Measurements from ENCODE around the gene CASK.

Gene CASK

DNA sequence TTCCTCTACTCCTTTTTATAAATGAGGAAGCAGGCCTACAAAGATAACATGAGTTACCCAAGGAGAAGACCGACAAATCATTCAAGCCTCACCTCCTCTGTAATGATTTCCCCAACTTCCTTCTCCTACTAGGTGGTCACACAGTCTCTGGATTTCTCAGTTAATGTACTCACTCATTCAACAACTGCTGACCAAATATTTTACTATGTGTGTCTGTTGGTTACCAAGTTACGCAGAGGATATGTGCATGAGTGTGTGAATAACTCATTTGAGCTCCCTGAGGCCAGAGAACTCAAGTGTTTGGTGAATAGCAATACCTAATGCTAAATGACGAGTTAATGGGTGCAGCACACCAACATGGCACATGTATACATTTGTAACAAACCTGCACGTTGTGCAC, 10.4 kb downstream of the CASK start:
- no peak for DNase-seq

DNA sequence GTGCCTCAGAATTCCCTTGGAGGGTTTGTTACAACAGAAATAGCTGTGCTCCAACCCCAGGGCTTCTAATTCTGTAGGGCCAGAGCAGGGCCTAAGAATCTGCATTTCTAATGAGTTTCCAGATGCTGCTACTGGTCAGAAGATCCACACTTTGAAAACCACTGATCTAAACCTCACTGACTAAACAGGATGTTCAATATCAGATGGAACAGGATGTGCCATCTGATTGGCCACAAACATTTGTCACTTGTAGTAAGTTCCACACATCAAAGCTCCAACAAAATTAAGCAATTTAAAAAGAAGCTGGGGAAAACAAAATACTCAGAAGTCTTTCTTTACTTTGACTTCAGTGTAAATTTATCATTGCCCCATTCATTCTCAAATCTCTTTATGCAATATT, 14.3 kb downstream of the CASK start:
- DNase-seq, result no peak

DNA sequence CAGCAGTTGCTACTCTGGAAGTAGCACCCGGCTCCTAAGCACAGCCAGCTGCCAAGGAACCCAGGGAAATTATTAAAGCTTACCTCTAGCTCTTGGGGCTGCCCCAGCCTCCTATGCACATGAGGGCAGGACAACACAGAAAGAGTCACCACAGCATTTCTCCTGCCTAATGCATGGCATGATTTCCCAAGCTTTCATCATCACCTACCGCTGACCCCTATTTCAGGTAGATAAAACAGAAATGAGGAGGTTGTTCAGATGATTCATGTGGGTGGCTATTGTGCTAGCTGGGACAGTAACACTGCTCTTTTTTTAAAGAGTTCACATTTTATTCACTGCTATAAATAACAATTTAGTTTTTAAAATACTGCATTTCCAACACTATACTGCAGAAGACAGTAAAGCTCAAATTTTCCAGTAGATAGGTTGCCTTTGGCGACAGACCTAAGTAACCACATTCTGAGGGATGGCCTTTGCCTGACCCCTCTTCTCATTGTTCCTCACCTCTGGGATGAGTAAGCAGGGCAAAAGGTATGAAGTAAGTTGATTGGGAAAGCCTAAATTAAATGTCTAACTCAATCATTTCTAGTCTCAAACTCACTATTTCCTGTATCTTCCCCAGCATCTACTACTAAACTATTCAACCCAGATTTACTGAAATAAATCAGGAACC, 16.7 kb downstream of the CASK start:
- no peak for DNase-seq

DNA sequence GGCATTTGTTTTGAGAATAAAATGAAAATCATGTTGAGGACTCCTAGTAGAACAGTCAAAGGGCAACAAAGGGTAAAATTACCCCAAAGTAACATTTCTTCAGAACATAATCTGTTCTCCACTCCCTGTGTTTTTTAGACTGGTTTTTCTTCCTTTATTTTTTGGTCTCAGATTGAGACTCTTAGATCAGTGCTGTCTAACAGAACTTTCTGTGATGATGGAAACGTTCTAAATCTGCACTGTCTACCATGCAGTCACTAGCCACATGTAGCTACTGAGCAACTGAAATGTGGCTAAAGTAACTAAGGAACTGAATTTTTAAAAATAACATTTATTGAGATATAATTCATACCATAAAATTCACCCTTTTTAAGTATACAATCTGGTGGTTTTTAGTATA, 19.8 kb downstream of the CASK start:
- no peak for DNase-seq

DNA sequence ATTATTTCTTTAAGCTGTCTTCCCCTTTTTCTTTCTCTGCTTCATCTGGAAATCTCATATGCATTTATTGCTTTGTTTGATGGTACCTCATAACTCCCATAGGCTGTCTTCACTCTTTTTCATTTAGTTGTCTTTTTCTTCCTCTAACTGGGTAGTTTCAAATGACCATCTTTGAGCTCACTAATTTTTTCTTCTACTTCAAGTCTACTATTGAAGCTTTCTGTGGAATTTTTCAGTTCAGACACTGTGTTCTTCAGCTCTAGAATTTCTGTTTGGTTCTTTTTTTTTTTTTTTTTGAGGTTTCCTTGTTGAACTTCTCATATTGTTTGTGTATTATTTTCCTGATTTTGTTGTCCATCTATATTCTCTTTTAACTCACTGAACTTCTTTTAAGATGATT, 23.0 kb downstream of the CASK start:
- no peak for DNase-seq

DNA sequence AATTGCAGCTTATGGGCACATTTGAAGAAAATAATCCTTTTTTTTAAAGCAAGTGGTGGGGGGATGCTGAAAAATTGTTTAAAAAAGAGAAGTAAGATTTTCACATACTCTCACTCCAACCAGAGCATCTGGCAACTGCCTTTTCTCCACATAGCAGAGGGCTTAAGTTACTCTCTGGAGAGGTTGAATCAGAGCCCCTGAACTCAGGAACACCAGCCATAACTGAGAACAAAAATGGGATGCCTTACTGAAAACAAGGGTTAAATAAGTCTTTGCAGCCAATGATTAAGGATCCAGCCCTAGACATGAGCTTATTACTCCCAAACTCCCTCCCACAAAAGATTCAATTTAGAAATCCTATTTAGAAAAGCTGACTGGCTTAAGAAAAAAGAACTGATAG, 27.5 kb downstream of the CASK start:
- DNase-seq, result no peak

DNA sequence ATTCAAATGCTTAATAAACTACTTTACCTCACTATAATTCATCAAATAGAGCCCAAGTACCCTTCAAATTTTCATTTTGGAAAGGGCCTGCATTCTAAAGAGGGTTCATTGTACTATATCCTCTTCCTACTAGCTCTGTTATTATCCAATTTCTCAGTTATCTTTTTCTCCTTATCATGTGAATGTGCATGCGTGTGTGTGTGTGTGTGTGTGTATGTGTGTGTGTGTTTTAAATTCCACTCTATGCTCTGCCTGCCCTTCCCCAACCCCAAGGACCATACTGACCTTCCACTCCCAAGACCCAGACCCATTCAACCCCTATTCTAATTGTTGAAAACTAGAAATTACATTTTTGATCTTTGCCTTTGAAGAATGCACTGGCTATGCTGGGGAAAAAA, 33.3 kb downstream of the CASK start:
- DNase-seq, result no peak

DNA sequence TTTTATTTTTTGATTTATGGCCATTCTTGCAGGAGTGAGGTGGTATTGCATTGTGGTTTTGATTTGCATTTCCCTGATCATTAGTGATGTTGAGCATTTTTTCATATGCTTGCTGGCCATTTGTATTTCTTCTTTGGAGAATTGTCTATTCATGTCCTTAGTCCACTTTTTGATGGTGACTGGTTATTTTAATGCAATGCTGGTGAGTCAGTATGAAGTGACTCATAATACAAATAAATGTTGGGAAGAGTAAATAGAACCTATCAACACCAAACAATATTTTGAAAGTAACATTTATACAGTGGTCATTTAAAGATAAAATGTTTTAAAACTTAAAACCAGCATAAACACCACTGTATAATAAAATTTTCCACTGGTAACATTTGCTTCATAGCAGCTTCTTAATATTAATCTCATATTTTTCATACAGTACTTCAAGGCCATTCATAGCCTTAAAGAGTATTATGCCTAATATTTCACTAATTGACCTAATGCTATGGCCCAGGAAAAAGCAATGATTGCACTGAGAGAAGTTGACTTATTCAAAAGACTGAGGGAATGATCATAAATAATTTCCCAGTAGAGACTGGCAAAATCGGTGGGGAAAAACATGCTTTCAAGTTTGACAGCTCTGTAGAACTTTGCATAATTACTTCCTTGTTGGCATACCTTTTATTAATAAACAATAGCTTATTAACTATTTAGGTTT, 33.9 kb downstream of the CASK start:
- no peak for DNase-seq

DNA sequence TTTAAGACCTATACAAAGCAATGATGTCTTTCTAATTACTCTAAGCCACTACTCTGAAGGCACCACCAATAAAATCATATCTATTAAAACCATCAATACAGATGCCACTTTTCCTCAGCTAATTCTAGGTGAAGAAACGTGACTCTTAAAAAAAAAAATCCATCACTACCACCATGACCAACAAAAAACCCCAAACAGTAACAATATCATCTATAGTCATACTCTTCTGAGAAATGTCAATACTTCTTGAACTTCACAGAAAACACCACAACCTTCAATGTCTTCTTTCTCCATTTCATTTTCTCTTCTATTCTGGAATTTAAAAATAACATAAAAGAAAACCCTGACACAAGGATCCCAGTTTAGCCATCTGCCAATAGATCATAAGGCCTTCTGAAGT, 35.7 kb downstream of the CASK start:
- DNase-seq, result no peak

DNA sequence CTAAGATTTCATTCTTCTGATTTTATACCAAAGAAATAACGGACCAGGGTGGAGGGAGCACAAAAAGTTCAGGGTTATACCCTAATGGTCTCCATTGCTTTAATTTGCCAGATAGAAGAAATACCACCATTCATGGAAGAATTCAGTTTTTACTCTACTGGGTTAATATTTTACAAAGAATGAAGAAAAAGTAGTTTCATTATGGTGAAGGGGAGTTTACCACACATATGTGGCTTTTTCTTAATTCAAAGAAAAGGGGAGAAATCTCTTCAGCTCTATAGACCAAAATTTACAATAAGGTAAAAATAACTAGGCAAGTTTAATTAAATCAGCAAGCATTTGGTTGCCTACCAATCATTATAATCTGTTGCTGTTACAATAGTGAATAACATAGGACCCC, 37.6 kb downstream of the CASK start:
- no peak for DNase-seq

DNA sequence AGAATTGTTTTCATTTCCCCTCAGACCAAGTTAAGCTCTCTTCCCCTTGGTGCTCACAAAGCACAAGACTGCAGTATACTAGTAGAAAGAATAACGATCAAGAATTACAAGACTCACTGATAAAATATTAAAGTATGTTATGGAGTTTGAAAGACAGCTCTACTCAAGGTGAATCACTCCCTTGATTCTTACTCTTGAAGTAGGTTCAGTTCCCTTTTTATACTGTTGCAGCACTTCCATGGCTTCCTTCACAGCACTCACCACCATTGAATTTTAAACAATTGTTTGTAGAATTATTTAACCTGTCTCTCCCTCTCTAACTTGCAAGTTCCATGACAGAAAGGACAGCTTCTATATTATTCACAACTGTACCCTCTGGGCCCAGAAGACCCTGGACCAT, 42.2 kb downstream of the CASK start:
- DNase-seq, result no peak

DNA sequence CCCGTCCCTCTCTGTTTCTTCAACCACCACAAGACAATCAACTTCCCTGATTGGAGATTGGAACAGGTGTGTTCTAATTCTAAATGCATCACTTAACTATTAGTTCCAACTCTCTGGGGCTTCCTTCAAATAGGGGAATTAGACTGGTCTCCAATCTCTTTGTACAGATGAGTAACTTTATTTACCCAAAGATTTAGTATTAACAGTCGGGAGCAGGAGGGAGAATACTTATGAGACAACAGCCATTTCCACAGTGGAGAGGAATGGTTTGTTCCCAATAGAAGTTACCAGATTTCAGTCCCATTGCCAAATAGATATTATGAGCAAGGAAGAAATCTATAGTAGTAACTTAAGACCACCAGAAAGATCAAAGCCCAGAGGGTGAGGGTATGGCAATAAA, 46.2 kb downstream of the CASK start:
- no peak for DNase-seq

DNA sequence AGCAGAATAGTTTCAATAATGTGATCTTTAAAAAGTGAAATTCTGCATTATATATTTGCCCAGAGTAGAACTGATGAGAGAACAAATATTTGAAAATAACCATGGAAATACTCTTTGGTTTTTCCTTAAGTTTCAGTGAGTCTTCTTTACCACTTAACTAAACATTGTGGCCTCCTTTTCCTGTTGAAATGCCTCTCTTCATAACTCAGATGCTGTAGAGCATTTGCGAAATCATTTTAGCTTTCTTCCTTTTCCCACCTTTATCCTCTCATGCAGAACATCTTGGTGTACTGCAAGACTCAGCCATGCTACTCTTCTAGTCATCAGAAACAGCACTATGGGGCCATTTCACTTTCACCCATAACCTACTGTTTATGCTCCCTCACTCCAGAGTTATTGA, 48.2 kb downstream of the CASK start:
- no peak for DNase-seq

DNA sequence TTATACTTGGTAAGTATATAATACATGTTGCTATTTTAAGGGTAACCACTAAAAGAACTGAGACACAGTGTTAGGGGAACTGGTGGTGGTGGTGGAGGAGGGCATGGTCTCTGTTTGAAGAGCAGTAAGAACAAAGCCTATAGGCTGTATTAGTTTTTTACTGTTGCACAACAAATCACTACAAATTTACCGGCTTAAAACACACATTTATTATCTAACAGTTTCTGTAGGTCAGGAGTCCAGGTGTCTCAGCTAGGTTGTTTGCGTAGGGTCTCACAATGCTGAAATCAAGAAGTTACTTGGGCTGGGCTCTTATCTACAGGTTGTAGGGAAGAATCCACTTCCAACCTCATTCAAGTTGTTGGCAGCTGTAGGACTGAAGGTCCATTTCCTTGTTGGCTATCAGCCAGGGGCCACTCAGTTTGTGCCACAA, 52.6 kb downstream of the CASK start:
- no peak for DNase-seq

DNA sequence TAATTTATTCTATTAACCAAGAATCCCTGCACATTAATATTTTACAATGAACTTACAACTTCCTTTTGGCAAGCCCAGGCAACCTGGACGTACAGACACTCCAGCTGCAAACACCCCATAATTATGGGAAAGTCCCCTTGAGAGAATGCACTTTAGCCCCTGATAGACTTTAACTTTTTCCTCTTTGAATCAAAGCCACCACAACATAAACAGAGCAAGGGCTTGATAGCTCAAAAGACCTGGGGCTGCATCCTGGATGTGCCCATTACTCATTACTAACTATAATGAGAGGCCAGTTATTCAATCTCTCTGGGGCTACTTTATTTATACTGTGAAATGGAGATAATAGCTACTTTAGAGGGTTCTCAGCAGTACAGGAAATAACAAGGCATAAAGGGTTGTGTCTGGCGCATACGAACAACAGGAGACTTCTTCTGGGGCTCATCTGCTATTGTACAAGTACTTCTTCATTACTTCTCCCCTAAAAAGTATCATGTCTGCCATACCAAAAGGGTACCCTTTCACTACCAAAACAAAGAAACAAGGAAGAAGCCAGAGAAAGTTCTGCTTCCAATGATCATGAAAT, 54.9 kb downstream of the CASK start:
- DNase-seq, result no peak

DNA sequence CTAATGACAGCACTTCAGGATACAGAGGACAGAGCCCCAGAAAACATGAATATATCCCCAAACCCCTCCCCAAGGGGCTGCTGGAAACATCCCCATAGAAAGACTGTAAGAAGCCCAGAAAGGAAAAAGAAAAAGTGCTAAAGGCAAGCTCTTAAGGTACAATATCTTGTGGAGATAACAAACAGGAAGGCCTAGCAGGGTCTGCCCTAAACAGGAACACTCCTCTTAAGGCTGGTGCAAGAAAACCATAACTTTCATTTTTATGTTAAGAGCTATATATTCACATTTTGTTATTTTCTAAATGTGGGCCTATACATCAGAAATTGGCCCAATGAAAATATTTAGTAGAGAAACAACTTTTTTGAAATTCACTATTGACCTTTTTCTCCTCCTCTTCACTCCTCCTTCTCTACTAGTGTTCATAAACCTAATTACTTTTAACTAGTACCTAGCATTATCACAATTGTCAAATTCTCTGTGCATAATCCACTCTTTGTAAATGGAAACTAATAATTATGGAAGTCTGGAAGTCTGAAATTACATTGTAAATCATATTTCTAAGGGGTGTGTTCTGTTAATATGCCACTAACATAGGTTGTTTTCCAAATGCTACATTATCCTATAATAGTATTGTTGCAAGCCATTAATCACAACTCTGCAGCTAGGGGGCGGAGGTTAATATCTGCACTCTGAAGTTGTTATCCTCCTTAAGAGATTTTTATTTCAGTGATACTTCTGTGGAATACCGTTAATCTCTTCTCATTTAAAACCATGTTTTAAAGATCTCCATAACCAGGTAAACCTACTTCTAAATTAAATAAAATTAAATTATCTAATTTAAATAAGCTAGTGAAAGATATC, 59.8 kb downstream of the CASK start:
- DNase-seq, result no peak

DNA sequence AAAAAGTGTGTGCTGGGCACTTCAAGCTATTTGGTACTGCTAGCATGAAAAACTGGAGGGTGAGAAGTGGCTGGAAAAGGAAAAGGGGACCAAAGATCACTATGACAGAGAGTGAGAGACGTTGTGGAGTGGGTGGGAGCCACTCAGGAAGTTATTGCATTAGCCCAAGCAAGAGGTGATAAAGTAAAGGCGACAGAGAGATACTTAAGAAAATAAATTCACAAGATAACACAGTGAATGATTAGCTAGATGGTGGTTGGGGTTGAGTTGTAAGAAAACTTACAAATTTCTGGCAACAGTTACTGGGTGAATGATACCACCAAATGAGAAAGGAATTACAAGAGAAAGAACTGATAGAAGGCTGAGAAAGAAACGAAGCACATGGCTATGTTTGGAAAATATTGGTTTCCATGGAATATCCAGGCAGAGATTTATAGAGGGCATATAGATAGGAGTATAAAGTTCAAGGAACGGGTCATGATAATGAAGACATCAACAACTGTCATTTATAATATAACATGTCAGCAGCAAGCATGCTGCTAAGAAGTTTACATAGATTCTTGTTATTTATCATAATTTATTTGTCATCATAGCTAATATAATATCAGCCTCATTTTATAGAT, 60.7 kb downstream of the CASK start:
- no peak for DNase-seq

DNA sequence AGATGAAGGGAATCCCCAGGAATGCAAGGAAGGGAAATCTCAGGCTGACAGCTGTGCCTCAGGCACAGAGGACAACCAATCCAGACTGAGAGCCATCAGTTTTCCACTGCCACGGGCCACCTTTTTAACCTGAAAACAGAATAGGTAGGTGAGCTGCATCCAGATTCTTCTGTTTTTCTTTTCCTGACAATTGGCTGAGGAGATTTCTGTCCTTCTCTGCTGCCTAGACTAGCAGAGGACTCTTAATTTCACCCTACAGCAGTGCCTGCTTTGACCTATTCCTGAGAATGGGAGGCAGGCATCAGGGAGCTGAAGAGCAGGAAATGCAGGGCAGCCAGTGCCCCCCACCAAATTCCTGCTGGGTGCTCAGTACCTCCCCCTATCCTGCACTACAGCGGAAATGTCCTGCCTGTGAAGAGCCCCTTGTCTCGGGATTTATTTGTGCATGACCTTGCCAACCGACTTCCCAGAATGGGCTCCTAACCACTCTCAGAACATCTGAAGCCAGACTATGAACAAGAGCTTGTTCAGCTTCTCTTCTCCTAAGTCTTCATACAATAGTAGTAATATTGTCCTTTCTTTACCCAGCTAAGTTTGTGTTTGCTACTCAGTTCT, 65.1 kb downstream of the CASK start:
- DNase-seq, result no peak

DNA sequence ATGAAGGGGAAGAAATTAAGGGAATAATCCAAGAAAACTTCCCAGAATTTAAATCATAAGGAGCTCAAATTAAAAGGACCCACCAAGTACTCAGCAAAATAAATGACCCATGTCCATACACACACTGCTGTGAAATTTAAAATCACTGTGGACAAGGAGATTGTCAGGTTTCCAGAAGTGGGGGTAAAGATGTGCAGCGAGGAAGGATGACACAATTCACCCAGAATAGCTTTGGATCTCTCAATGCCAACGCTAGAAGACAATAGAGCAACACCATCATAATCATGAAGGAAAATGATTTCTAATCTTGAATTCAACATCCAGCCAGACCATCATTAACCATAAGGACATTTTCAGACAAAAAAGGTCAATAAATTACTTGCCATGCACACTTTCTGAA, 65.7 kb downstream of the CASK start:
- DNase-seq, result no peak

DNA sequence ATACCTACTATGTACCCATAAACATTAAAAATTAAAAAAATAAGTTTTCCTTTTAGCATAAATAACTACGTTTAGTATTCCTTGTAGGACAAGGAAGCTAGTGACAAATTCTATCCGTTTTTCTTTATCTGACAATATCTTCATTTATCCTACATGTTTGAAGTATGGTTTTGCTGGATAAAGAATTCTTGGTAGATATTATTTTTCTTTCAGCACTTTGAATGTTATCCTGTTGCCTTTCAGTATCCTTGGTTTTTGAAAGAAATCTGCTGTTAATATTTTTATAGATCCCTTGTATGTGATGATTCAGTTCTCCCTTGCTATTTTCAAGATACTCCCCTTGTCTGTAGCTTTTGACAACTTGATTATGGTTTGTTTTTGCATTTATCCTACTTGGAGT, 76.6 kb downstream of the CASK start:
- DNase-seq, result no peak

DNA sequence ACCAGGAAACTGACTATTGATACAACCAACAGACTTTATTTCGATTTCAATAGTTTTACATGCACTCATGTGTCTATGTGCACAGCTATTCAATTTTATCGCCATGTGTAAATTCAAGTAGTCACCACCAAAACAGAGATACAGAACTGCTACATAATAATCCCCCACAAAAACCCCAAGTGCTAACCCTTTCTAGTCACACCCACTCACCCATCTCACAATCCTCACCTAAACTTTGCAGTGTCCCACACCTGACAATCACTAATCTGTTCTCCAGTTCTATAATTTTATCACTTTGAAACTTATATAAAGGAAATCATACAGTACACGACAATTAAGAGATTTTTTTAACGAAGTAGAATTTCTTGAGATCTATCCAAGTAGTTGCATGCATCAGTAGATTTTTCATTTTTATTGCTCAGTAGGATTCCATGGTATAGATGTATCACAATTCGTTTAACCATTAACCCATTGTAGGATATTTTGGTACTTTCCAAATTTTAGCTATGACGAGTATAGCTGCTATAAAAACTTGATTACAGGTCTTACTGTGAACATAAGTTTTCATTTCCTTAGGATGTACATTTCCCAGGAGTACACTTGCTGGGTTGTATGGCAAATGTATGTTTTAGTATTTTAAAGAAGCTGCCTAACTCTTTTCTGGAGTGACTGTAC, 85.9 kb downstream of the CASK start:
- DNase-seq, result no peak

DNA sequence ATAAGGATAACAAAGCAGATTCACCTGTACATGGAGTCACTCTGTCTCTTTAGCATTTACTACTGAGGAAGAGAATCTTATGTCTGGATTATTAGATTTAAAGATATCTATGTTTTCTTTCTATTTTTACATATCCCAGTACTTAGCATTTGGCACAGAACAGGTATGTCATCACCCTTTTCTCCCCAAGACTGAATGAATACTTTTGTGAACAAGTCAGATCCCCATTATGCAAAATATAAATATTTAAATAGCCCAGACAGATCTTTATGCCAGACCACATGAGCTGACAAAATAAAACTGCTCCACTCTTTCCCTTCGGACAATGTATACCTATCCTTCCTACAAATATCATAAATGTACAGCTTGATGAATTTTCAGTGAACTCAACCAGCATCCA, 94.5 kb downstream of the CASK start:
- no peak for DNase-seq
